ENCODE measurements around the gene NFATC2. TPM values are rescaled to one million over a fixed set of nuclear protein-coding genes. Genes with fewer than 3 reads are reported as not detected.

NFATC2 gene
- total and polyA plus RNA-seq, 2 of the 8 experiments (the other 6 are each of a cell fraction or from before 2014, with no cell fraction given), result 0.27 to 0.91 TPM

DNA sequence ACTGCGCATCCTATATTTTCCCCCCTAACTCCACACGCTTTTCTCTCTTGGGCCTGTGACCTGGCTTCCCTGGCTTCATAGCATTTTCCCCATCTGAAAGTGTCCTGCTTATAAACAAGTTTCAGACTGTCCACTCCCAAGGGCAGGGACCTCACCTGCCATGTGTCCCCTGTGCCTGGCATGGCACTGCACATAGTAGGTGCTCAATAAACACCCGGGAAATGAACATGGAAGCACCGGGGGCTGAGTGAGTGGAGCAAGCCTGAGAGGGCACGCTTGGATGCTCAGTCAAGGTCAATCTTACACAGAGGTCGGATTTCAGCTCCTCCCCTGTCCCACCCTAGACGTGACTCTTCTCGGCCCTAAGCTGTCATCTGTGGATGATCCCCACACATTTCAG, 96.9 kb downstream of the NFATC2 start (continued):
- TF ChIP-seq TBP (IDR thresholded peaks at IDR 0.05; ENCODE audit: low read depth, low read length) (no peak), MAX (IDR thresholded peaks at IDR 0.05) (no peak), GTF2F1 (IDR thresholded peaks at IDR 0.05; ENCODE audit: borderline replicate concordance, low read depth, low read length) (no peak), KDM5A (IDR thresholded peaks at IDR 0.05; ENCODE audit: low read length) (no peak)
- TF ChIP-seq, protein P1, sequence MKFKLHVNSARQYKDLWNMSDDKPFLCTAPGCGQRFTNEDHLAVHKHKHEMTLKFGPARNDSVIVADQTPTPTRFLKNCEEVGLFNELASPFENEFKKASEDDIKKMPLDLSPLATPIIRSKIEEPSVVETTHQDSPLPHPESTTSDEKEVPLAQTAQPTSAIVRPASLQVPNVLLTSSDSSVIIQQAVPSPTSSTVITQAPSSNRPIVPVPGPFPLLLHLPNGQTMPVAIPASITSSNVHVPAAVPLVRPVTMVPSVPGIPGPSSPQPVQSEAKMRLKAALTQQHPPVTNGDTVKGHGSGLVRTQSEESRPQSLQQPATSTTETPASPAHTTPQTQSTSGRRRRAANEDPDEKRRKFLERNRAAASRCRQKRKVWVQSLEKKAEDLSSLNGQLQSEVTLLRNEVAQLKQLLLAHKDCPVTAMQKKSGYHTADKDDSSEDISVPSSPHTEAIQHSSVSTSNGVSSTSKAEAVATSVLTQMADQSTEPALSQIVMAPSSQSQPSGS (IDR thresholded peaks at IDR 0.05; ENCODE audit: low read length), result no peak
